HL-60/S4 treated with phorbol 12-myristate 13-acetate at 8.2 ng/mL for 4 days and 3 days (cell line): ENCODE measurements around the gene OR6F1.
"Not testable (repeated sequence)": the region's sequence is repeated elsewhere in the genome, so short reads cannot be mapped to it uniquely, and the experiment has no call there.

Source experiments
- in situ Hi-C: fragments of 300-500 bp; cut with MboI; formaldehyde crosslinking; loops from 2 replicates; pipeline ENCODE4 v1.15.0; 2022; ENCODE audit warnings: low sequenced_read_pairs

OR6F1 gene

GRCh38 chr1:247716546-247716945 lies at the start of gene OR6F1:
TSS of gene OR6F1 (minus strand) at chr1:247716646. CDS start at chr1:247712755, 3,891 bp downstream.
- in situ Hi-C loops = no loop called here

GRCh38 chr1:247760456-247760855 lies 44.0 kb upstream of the OR6F1 start, which contains the start of gene OR1C1:
TSS of gene OR1C1 (minus strand) at chr1:247760556. CDS start at chr1:247758406, 2,150 bp downstream.
- in situ Hi-C loops = no loop called here

GRCh38 chr1:247754311-247754710 lies 37.9 kb upstream of the OR6F1 start:
- in situ Hi-C loops = not testable (repeated sequence)

GRCh38 chr1:247749870-247750269 lies 33.4 kb upstream of the OR6F1 start:
- in situ Hi-C loops = no loop called here

DNA sequence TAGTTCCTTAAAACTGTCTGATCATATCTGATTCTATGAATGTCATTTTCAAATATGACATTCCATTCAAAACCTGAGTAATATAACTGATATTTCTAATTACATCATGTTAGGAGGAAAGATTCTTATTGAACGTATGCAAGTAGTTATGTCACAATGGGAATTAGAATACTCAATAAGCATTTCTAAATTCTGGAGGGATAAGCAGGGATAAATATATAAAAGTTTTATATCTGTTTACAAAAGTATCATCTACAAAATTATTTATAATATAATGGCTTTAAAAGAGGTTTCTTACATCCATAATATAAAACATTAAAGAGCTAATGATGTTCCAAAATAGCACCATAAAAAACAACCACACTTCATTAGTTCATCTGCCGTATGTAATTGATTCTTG lies 31.6 kb upstream of the OR6F1 start, which contains the start of gene OR14A2:
Gene OR14A2 (minus strand): TSS at position 101 of the 400 bp plus-strand sequence.
- in situ Hi-C loops = no loop called here

- in situ Hi-C loops = no loop called here
Measured at GRCh38 chr1:247747616-247748015, 31.2 kb upstream of the OR6F1 start.

- in situ Hi-C loops = no loop called here
Measured at GRCh38 chr1:247746391-247746935, 30.0 kb upstream of the OR6F1 start.

- in situ Hi-C loops = not testable (repeated sequence)
Measured at GRCh38 chr1:247742215-247742760, 25.8 kb upstream of the OR6F1 start.

DNA sequence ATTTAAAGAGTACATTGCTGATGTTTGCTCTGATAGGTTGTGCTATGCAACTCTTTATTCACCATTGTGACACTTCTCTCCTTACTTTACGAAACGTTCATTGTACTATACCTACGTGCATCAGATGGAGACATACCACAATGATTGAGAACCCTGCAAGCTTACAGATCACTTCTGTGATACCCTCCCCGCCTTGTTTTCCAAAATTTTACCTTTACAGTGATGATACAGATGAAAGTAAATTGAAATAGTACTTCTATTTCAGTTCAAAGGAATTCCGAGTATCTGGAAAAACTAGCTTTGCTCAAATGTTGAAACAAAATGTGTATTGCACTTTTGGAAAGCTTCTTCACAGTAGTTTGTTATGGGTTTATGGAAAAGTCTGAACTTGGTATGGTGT lies 25.3 kb upstream of the OR6F1 start:
- in situ Hi-C loops = no loop called here

DNA sequence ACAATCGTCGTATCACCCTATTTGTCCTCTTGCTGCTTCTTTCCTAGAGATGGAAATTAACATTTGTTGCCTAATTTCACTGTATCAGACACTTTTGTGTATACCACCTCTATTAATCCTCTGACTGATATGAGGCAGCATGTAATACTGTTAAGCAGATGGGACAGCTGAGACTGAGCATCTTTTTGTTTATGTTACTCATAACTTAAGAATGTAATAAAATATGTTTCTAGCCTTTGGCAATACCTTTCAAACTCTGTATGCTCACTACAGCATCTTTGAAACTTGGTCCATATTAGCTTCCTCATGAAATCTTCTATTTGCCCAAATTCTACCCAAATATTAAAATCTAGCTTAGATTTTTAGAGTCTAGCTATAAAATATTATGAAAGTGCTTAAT lies 24.3 kb upstream of the OR6F1 start:
- in situ Hi-C loops = no loop called here

DNA sequence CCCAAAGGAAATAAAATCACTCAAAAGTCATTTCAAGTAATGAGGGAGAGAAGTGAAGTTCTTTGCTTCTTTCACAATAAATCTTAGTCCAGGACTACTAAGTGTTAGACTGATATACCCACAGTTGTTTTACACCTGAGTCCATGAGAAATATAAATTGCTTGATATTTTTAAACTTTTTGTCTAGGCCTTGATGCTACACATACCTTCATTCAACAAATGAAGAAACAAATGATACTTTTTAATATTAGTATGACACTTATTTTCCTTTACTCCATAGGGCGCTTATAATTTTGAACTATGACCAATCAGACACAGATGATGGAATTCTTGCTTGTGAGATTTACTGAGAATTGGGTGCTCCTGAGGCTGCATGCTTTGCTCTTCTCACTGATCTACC lies 21.9 kb upstream of the OR6F1 start, which contains the start of gene OR14K1:
Gene OR14K1 (plus strand): TSS at position 301 of the 400 bp plus-strand sequence. CDS start 0 bp downstream, at position 301.
- in situ Hi-C loops = no loop called here

GRCh38 chr1:247721222-247721621 lies 4.8 kb upstream of the OR6F1 start:
- in situ Hi-C loops = no loop called here

DNA sequence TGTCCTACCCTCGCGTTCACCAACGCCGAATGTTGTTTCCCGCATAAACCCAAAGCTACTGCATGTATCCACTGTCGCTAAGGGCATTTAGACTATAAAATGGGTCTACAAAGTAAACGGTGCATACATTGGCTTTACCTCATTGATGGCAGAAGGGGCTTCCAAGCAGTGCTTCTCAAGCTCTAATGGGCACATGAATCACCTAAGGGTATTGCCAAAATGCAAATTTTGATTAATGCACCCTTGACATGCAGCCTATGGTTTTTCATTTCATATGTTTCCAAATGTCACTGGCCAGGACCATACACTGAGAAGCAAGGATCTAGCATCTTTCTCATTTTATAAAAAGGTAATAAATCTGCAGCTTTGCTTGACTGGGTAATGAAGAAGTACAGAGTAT lies 2.7 kb downstream of the OR6F1 start:
- in situ Hi-C loops = no loop called here

DNA sequence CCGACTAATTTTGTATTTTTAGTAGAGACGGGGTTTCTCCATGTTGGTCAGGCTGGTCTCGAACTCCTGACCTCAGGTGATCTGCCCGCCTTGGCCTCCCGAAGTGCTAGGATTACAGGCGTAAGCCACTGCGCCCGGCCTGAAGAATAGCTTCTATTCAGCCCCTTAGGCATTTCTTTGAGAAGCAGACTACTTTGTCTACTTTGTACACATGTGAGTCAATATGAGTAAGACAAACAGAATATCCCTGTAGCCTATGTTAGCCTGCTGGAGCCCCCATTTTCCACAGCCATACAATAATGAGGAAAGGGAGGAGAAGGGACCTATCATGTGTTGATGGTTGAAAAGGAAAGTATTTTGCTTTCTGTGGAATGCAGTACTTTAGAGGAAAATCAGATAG lies 5.8 kb downstream of the OR6F1 start:
- in situ Hi-C loops = not testable (repeated sequence)

DNA sequence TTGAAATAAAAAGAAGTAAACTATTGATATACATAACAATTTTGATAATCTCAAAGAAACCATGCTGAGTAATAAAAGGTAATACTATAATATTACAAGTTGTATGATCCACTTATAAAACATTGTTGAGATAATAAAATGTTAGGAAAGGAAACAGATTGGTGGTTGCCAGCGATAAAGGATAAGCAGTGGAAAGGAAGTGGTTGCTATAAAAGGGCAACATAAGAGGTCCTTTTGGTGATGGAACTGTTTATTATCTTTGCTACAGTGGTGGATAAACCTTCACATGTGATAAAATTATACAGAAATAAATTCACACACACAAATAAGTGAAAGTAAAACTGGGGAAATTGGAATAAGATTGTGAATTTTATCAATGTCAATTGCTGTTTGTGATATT lies 15.1 kb downstream of the OR6F1 start:
- in situ Hi-C loops = no loop called here

DNA sequence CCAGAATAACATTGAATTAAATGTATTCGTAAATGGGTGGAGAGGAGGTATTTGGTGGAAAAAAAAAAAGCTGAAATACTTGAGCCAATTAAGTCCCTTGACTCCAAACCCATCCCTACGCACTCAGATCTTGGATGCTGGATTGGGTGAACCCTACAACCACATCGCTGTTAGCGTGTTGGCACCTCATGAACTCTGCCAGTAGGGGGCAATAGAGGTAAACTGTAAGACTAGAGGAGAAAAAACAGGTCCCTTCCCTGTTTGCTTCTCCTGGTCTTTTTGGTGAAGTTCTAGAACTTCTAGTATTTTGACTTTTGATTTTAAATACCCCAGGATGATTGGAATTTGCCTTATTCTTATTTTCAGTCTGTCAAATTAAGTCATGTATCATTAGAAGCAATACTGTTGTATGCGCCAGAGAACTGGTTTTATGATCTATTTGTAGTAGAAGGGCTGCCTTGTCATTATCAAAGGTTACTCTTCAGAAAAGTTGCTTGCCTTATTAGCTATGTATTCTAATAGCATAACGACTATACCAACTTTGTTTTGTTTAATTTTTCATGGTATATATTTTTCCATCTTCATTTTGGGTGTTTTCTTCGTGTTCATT lies 35.1 kb downstream of the OR6F1 start:
- in situ Hi-C loops = no loop called here

- in situ Hi-C loops = no loop called here
Measured at GRCh38 chr1:247680171-247680570, 36.3 kb downstream of the OR6F1 start.

GRCh38 chr1:247679639-247680038 lies 36.8 kb downstream of the OR6F1 start, which contains the start of gene OR13G1:
TSS of gene OR13G1 (minus strand) at chr1:247679739. CDS start at chr1:247673041, 6,698 bp downstream.
- in situ Hi-C loops = no loop called here

DNA sequence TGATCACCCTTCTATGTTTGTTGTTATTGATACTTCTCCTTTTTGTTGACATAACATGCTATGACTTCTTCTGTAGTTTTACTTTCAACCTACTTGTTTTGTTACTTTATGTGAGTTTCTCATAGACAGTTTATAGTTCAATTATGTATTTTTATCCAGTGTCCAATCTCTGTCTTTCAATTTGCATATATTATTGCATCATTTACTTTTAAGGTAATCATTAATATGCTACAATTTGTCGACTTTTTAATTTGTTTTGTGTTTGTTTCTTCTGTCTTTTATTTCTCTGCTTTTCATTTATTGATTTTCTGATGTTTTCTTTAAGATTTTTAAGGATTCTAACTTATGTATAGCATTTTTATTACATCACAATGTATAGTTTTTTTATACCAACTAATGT lies 47.2 kb downstream of the OR6F1 start:
- in situ Hi-C loops = no loop called here
